ENCODE data around the gene B3GALT6.

B3GALT6 gene

GRCh38 chr1:1264868-1265272 is 32.8 kb downstream of the B3GALT6 start:
- no peak for DNase-seq (ENCODE audit: low read depth)

GRCh38 chr1:1267488-1268283 is 35.6 kb downstream of the B3GALT6 start:
- no peak for DNase-seq (ENCODE audit: low read depth)

GRCh38 chr1:1268284-1268682 is 36.2 kb downstream of the B3GALT6 start:
- DNase-seq (ENCODE audit: low read depth): no peak

- DNase-seq (ENCODE audit: low read depth): no peak
Observed at GRCh38 chr1:1270813-1271212, 38.8 kb downstream of the B3GALT6 start.

- DNase-seq (ENCODE audit: low read depth): no peak
Observed at GRCh38 chr1:1272341-1273208, 40.5 kb downstream of the B3GALT6 start.

GRCh38 chr1:1273209-1273511 is 41.1 kb downstream of the B3GALT6 start:
- no peak for DNase-seq (ENCODE audit: low read depth)

- peak; percentile 85 for DNase-seq (ENCODE audit: low read depth)
Observed at GRCh38 chr1:1273512-1274298, 41.7 kb downstream of the B3GALT6 start, which contains the start of gene UBE2J2. Gene UBE2J2, minus strand, starts transcription at chr1:1273854. Its CDS starts 5,862 bp downstream, at chr1:1267992.

- no peak for DNase-seq (ENCODE audit: low read depth)
Observed at GRCh38 chr1:1274299-1274930, 42.4 kb downstream of the B3GALT6 start.

GRCh38 chr1:1274931-1275431 is 42.9 kb downstream of the B3GALT6 start:
- no peak for DNase-seq (ENCODE audit: low read depth)

- no peak for DNase-seq (ENCODE audit: low read depth)
Observed at GRCh38 chr1:1275836-1276235, 43.8 kb downstream of the B3GALT6 start.

GRCh38 chr1:1278620-1279019 is 46.6 kb downstream of the B3GALT6 start:
- no peak for DNase-seq (ENCODE audit: low read depth)

- DNase-seq (ENCODE audit: low read depth): no peak
Observed at GRCh38 chr1:1279028-1279427, 47.0 kb downstream of the B3GALT6 start.

- no peak for DNase-seq (ENCODE audit: low read depth)
Observed at GRCh38 chr1:1280782-1281481, 48.9 kb downstream of the B3GALT6 start.

GRCh38 chr1:1281533-1282321 is 49.7 kb downstream of the B3GALT6 start:
- no peak for DNase-seq (ENCODE audit: low read depth)

- no peak for DNase-seq (ENCODE audit: low read depth)
Observed at GRCh38 chr1:1282998-1283397, 51.0 kb downstream of the B3GALT6 start.

GRCh38 chr1:1283821-1284220 is 51.8 kb downstream of the B3GALT6 start:
- DNase-seq (ENCODE audit: low read depth): no peak

Measured in stimulated activated CD8-positive, alpha-beta memory T cell treated with anti-CD3 and anti-CD28 coated beads, Interleukin-7, amount 100 ng/mL, for 24 hours (primary cell).